Loucy (cell line): ENCODE data around the gene MICAL3.

ENCODE experiments used
- H2AFZ ChIP-seq: fragments of 200-600 bp; sonication (generic); 2 replicates; pipeline ENCODE4 v1.6.0; 2016; ENCODE audit warnings: antibody characterized with exemption, mild to moderate bottlenecking, low read length, moderate library complexity
- H3F3A ChIP-seq: fragments of 200-600 bp; 2 replicates; pipeline ENCODE4 v1.6.0; 2016; ENCODE audit warnings: antibody characterized with exemption, low read depth, mild to moderate bottlenecking
- H3K27me3 ChIP-seq: fragments of 200-600 bp; sonication (generic); 2 replicates; pipeline ENCODE4 v1.6.1; 2014; ENCODE audit warnings: low read length, mild to moderate bottlenecking; ENCODE audit not compliant: insufficient read depth, poor library complexity, severe bottlenecking
- H3K36me3 ChIP-seq: fragments of 200-600 bp; sonication (generic); 2 replicates; pipeline ENCODE4 v1.6.1; 2016; ENCODE audit warnings: low read length; ENCODE audit not compliant: insufficient read depth
- H3K4me1 ChIP-seq: fragments of 200-600 bp; sonication (generic); 2 replicates; pipeline ENCODE4 v1.5.1; 2014; ENCODE audit warnings: low read length, mild to moderate bottlenecking; ENCODE audit not compliant: insufficient read depth, poor library complexity, severe bottlenecking
- H3K4me2 ChIP-seq: fragments of 200-600 bp; sonication (generic); 2 replicates; pipeline ENCODE4 v1.6.0; 2014; ENCODE audit warnings: antibody characterized with exemption, low read length, low read depth, mild to moderate bottlenecking; ENCODE audit not compliant: poor library complexity, severe bottlenecking
- H3K4me3 ChIP-seq: fragments of 200-600 bp; sonication (generic); 2 replicates; pipeline ENCODE4 v1.5.1; 2014; ENCODE audit warnings: low read length, mild to moderate bottlenecking, mixed read lengths; ENCODE audit not compliant: poor library complexity, severe bottlenecking
- H3K79me2 ChIP-seq: fragments of 200-600 bp; sonication (generic); 2 replicates; pipeline ENCODE4 v1.6.1; 2014; ENCODE audit warnings: low read length; ENCODE audit not compliant: insufficient read depth
- H3K9ac ChIP-seq: fragments of 200-600 bp; sonication (generic); 2 replicates; pipeline ENCODE4 v1.6.0; 2014; ENCODE audit warnings: mild to moderate bottlenecking, low read depth, low read length, moderate library complexity; ENCODE audit not compliant: poor library complexity, severe bottlenecking
- H3K9me2 ChIP-seq: fragments of 200-600 bp; sonication (generic); replicated peaks from 2 replicates; pipeline ENCODE4 v1.6.1; 2016; ENCODE audit warnings: low read depth, low read length, mixed read lengths
- H3K9me3 ChIP-seq: fragments of 200-600 bp; sonication (generic); 2 replicates; pipeline ENCODE4 v1.6.1; 2014; ENCODE audit warnings: mild to moderate bottlenecking, antibody characterized with exemption, low read length, low read depth; ENCODE audit not compliant: insufficient read depth
- H4K20me1 ChIP-seq: fragments of 200-600 bp; sonication (generic); 2 replicates; pipeline ENCODE4 v1.6.0; 2014; ENCODE audit warnings: antibody characterized with exemption, low read length, mild to moderate bottlenecking; ENCODE audit not compliant: insufficient read depth, poor library complexity, severe bottlenecking
- CTCF ChIP-seq: fragments of 200-600 bp; sonication (generic); conservative IDR thresholded peaks from 2 replicates; pipeline ENCODE4 v1.5.1; 2014; ENCODE audit warnings: mild to moderate bottlenecking, antibody characterized with exemption, low read length
- EZH2phosphoT487 ChIP-seq: fragments of 200-600 bp; IDR thresholded peaks from 2 replicates; pipeline ENCODE4 v1.6.1; 2018; ENCODE audit warnings: antibody characterized with exemption, mild to moderate bottlenecking, moderate library complexity, borderline replicate concordance

Gene MICAL3

GRCh38 chr22:17955590-17956379 lies 68.6 kb downstream of the MICAL3 start:
- Histone ChIP-seq H3K4me3 (no peak overlapping the region), H2AFZ (no peak overlapping the region), H3K9me3 (no peaks in the 10 kb centered on the region), H3K27me3 (no peaks in the 10 kb centered on the region), H3F3A (no peaks in the 10 kb centered on the region), H3K79me2 (peaks cover 76% of the 10 kb centered on the region), H4K20me1 (peaks cover 3% of the 10 kb centered on the region), H3K4me2 (no peak overlapping the region), H3K9me2 (no peaks in the 10 kb centered on the region), H3K36me3 (peaks cover 4% of the 10 kb centered on the region; the same call in 1 of the 2 replicates), H3K9ac (no peak overlapping the region), H3K4me1 (no peaks in the 10 kb centered on the region)
- TF ChIP-seq EZH2phosphoT487: no peak
- TF ChIP-seq CTCF: no peak

- TF ChIP-seq EZH2phosphoT487 (no peak), CTCF (no peak)
- Histone ChIP-seq H4K20me1 (peaks cover 3% of the 10 kb centered on the region), H3K9ac (no peak overlapping the region)
Observed at GRCh38 chr22:17954860-17955587, 69.3 kb downstream of the MICAL3 start.

GRCh38 chr22:17954200-17954859 lies 70.0 kb downstream of the MICAL3 start:
- Histone ChIP-seq H2AFZ (no peak overlapping the region), H3K79me2 (peaks cover 74% of the 10 kb centered on the region), H3K4me2 (no peak overlapping the region), H3K9me3 (no peaks in the 10 kb centered on the region), H3K4me3 (no peak overlapping the region), H3K4me1 (no peaks in the 10 kb centered on the region), H4K20me1 (peaks cover 3% of the 10 kb centered on the region), H3K36me3 (no peaks in the 10 kb centered on the region), H3K27me3 (no peaks in the 10 kb centered on the region), H3K9ac (no peak overlapping the region), H3F3A (no peaks in the 10 kb centered on the region), H3K9me2 (no peaks in the 10 kb centered on the region)
- TF ChIP-seq CTCF (no peak), EZH2phosphoT487 (no peak)

More at GRCh38 chr22:17954860-17955587, 69.3 kb downstream of the MICAL3 start:
- H3K4me3 ChIP-seq: no peak overlapping the region
- H3K4me1 ChIP-seq: no peaks in the 10 kb centered on the region
- H3F3A ChIP-seq: no peaks in the 10 kb centered on the region
- H3K9me3 ChIP-seq: no peaks in the 10 kb centered on the region
- H3K27me3 ChIP-seq: no peaks in the 10 kb centered on the region
- no peak overlapping the region for H3K4me2 ChIP-seq
- peaks cover 2% of the 10 kb centered on the region; the same call in 1 of the 2 replicates for H3K36me3 ChIP-seq
- no peaks in the 10 kb centered on the region for H3K9me2 ChIP-seq
- no peak overlapping the region for H2AFZ ChIP-seq
- H3K79me2 ChIP-seq: peaks cover 73% of the 10 kb centered on the region
